GM18508 (cell line): ENCODE measurements around the gene GRB10.
A peak's percentile ranks its signal among the peaks of the same experiment; 100 is the strongest.

ENCODE experiments used
- ATAC-seq: cut with Tn5 transposase; IDR thresholded peaks from one replicate; pipeline ENCODE4 v1.9.1; 2021; ENCODE audit warnings: moderate number of reproducible peaks; ENCODE audit not compliant: insufficient read depth, unreplicated experiment

The GRB10 gene

GRCh38 chr7:50660830-50661175 lies 121.9 kb downstream of the GRB10 start:
- no peak for ATAC-seq

DNA sequence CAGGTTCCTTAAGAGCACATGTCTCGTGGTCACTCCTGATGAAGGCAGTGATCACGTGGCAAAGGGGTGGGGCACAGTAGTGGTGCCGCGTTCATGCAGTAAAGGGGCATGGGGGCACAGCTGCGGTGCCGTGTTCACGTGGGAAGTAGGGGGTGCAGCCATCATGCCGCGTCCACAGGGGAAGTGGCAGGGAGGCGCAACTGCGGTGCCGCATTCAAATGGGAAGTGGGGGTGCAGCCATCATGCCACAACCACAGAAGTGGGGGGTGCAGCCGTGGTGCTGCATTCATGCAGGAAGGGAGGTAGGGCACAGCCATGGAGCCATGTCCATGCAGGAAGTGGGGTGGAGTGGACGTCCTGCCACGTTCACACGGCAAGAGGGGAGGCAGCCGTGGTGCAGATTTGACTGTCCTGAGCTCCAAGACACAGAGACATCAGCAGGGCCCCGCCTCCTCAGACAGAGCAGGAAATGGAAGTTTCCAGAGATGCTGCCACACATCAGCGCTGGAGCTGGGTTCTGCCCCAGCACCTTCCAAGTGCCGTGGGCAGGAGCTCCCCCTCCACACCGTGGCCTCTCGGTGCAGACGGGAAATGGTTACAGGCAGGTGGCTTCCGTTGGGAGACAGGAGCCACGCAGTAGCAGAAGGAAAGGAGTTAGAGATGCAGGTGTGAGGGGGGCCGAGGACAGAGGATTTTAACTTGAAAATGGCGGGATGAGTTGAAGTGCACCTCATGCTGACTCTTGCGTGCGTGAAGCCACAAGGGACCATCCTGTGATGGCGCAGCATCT lies 122.5 kb downstream of the GRB10 start:
- no peak for ATAC-seq

DNA sequence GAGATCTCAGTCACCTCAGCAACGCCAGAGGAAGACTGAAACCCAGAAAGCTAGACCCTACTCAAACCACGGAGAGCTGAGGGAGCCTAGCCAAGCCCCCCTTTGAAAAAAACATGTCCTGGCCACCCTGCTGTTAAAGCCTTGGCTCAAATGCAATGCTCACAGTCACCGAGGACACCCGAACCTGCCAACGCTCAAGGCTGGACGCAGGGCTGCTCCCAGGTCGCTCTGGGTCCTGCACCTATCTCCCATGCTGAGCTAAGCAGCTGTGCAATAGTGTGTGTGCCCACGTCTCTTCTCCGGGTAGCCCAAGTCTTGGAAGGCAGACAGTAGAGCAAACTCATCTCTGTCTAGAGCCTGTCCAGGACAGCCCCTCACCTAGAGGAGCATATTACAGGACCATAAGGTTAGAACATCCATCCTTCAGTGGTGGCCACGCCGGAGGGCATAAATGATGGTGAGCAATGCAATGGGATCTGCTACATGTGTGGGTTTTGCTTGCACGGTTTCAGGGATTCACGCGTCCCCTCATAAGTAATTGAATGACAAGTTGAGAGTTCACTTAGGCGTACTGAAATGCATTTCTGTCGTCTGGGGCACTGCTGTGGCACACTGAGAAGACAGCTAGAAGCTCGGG lies 123.2 kb downstream of the GRB10 start:
- ATAC-seq = no peak

GRCh38 chr7:50658696-50659095 lies 124.0 kb downstream of the GRB10 start:
- ATAC-seq = no peak

GRCh38 chr7:50657912-50658311 lies 124.8 kb downstream of the GRB10 start:
- ATAC-seq = no peak

DNA sequence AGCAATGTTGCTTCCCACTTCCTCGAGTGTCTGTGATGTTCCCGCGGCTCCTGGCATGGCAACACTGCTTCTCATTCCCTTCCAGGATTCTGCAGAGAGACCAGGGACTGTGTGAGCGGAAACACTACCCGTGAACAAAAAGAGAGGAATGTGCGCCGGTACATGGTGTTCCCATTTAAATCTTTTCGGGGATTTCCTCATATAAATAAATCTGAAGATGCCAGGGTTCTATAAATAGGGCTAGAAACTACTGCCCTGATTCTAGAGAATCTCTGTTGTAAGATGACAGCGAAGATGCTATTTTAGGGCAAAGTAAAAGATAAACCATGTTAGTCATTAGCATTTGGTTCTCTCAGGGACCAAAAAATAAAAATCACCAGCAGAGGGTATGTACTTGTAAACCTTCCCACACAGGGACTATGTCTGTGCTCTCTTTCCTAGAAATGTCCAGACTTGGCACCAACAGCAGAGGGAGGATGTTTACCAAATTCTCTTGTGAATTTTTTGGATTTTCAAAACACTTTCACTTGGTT lies 125.3 kb downstream of the GRB10 start:
- ATAC-seq = no peak

GRCh38 chr7:50656141-50656895 lies 126.4 kb downstream of the GRB10 start:
- ATAC-seq = no peak

DNA sequence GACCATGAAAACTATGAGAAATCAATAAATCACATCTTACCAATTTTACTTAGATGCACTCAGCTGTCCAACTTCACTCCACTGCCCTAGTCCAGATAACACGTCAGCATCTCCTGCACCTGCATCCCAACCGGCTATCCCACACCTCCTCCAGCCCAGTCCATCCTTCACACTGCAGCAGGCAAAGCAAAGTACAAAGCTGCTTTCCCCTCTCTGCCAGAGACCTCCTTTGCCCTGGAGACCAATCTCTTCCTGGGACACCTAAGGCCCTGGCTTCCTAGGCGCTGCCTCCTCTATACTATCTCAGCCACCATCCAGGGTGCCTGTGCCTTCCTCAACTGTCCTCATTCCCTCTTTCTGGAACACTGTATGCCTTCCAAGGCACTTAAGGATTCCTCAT lies 127.2 kb downstream of the GRB10 start:
- no peak for ATAC-seq

- ATAC-seq = no peak
These were observed 127.7 kb downstream of the GRB10 start for GRCh38 chr7:50655020-50655419.

DNA sequence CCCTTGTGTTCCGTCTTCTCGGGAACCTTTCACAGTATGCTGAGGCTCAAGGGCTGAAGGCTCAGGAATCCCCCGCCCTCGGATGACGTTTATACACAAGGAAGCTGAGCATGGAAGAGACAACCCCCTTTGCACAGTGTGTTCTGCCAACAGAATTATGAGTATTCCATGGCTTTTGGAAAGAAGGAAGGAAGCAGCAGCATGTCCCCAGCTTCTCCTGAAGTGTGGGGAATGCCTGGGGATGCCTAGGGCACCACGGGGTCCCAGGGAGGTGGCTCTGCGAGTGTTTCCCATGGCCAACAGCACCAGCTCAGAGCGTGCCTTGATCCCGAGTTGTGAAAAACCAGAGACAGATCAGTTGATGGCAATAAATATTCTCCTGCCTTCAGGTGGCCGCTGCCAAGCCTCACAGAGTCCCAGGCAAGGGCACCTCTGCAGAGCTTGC lies 128.7 kb downstream of the GRB10 start:
- no peak for ATAC-seq

- no peak for ATAC-seq
These were observed 129.4 kb downstream of the GRB10 start for GRCh38 chr7:50653126-50653864.

- ATAC-seq = no peak
These were observed 130.1 kb downstream of the GRB10 start for GRCh38 chr7:50652400-50653125.

- peak; percentile 75 for ATAC-seq
These were observed 131.3 kb downstream of the GRB10 start for GRCh38 chr7:50651271-50651989.

DNA sequence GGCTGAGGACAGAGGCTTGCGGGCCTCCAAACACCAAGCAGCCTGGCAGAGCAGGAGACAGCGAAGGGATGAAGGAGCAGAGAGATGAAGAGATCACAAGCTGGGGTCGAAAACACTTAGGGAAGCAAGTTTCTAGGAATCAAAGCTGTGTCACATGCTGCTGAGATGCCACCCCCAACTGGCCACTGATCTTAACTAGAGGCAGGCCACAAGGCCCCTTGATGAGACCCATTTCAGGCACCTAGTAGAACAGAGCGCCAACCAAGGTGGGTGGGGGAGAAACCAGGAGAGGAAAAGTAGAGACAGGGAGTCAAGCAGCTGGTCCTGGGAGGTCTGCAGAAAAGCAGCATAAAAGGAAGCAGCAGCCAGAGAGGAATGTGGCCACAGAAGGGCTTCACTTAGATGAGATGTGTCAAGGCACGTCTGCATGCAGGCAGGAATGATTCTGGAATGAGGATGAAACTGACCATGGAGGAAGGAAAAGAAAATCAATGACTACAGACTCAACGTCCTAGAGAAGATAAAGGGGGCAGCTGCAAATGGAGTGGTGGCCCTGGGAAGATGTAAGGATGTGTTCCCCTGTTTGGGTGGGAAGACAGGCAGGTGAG lies 132.5 kb downstream of the GRB10 start:
- ATAC-seq = no peak

- no peak for ATAC-seq
These were observed 133.3 kb downstream of the GRB10 start for GRCh38 chr7:50649259-50649885.

- no peak for ATAC-seq
These were observed 134.0 kb downstream of the GRB10 start for GRCh38 chr7:50648570-50649169.

GRCh38 chr7:50648076-50648475 lies 134.6 kb downstream of the GRB10 start:
- no peak for ATAC-seq
